Epithelial cell of esophagus (primary cell): ENCODE data around the gene GULP1.

Experiments
- DNase-seq: peaks from one replicate; pipeline ENCODE4 v3.0.0; 2010; ENCODE audit warnings: low read depth
- H3K4me3 ChIP-seq: 2 replicates; pipeline ENCODE4 v1.5.1; 2011; ENCODE audit warnings: mild to moderate bottlenecking, low read length, control low read depth
- CTCF ChIP-seq: IDR thresholded peaks from 2 replicates; pipeline ENCODE4 v1.5.1; 2011; ENCODE audit warnings: low read depth, mild to moderate bottlenecking, low read length, control low read depth, inconsistent platforms; ENCODE audit not compliant: insufficient read depth; ENCODE audit errors: missing control alignments

The GULP1 gene

GRCh38 chr2:188412190-188412589 is 120.5 kb downstream of the GULP1 start:
- no peak for TF ChIP-seq CTCF
- DNase-seq = no peak
- no peak overlapping the region for H3K4me3 ChIP-seq

- no peak for TF ChIP-seq CTCF
- no peak overlapping the region for H3K4me3 ChIP-seq
- no peak for DNase-seq
Measured at GRCh38 chr2:188414411-188414810, 122.7 kb downstream of the GULP1 start.

GRCh38 chr2:188414869-188415753 is 123.4 kb downstream of the GULP1 start:
- TF ChIP-seq CTCF = no peak
- DNase-seq = no peak
- no peak overlapping the region for H3K4me3 ChIP-seq

- TF ChIP-seq CTCF = no peak
- no peak for DNase-seq
- H3K4me3 ChIP-seq = no peak overlapping the region
Measured at GRCh38 chr2:188415754-188416083, 124.0 kb downstream of the GULP1 start.

- no peak for DNase-seq
- no peak for TF ChIP-seq CTCF
Measured at GRCh38 chr2:188416367-188416766, 124.7 kb downstream of the GULP1 start.

GRCh38 chr2:188422726-188423125 is 131.1 kb downstream of the GULP1 start:
- no peak for DNase-seq
- no peak overlapping the region for H3K4me3 ChIP-seq
- no peak for TF ChIP-seq CTCF

More at GRCh38 chr2:188416367-188416766, 124.7 kb downstream of the GULP1 start:
- H3K4me3 ChIP-seq = no peak overlapping the region

GRCh38 chr2:188425266-188425665 is 133.6 kb downstream of the GULP1 start:
- H3K4me3 ChIP-seq = no peak overlapping the region
- no peak for TF ChIP-seq CTCF
- no peak for DNase-seq
